GM06990 (cell line): ENCODE results near the gene BRI3.

Experiments
- DNase-seq: peaks from one replicate; pipeline ENCODE4 v3.0.0-alpha.2; 2011; ENCODE audit not compliant: insufficient read length; ENCODE audit errors: extremely low read depth
- H3K27me3 ChIP-seq: replicated peaks from 2 replicates; pipeline ENCODE4 v1.6.0; 2011; ENCODE audit warnings: low read length; ENCODE audit not compliant: control insufficient read depth, insufficient read depth
- H3K36me3 ChIP-seq: 2 replicates; pipeline ENCODE4 v1.5.1; 2011; ENCODE audit warnings: low read length; ENCODE audit not compliant: control insufficient read depth, insufficient read depth
- H3K4me3 ChIP-seq: replicated peaks from 2 replicates; pipeline ENCODE4 v1.5.1; 2011; ENCODE audit warnings: low read depth, mild to moderate bottlenecking, control low read depth, low read length
- CTCF ChIP-seq: IDR thresholded peaks from 2 replicates; pipeline ENCODE4 v1.5.1; 2011; ENCODE audit warnings: low read length, control low read depth, mild to moderate bottlenecking, inconsistent platforms; ENCODE audit not compliant: insufficient read depth, poor library complexity, severe bottlenecking

BRI3 gene

DNA sequence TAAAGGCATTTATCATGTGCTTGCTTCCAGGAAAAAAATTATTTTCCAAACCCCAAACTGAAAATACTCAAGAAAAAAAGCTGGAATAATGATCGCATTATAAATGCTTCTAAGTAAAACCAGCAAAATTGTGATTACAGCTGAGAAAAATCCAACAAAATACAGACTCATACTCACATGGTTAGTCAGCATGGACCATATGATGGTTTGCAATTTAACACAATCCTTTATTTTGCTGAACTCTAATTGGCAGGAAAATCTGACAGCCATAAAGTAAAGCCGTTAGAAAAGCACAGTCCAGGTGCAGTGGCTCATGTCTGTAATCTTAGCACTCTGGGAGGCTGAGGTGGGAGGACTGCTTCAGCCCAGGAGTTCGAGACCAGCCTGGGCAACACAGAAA lies 59.6 kb downstream of the BRI3 start:
- peaks cover 3% of the 10 kb centered on the region for H3K36me3 ChIP-seq
- no peak for DNase-seq
- TF ChIP-seq CTCF = no peak
- H3K4me3 ChIP-seq = no peak overlapping the region
- no peaks in the 10 kb centered on the region for H3K27me3 ChIP-seq
